Hematopoietic multipotent progenitor cell treated with erythropoietin and hydrocortisone succinate and interleukin-3 and kit ligand, for 8 days (in vitro differentiated cells): Measurements from ENCODE around the gene GRIK5.

Experiments used
- DNase-seq: peaks from one replicate; pipeline ENCODE4 v3.0.0-alpha.2; 2015

The GRIK5 gene

DNA sequence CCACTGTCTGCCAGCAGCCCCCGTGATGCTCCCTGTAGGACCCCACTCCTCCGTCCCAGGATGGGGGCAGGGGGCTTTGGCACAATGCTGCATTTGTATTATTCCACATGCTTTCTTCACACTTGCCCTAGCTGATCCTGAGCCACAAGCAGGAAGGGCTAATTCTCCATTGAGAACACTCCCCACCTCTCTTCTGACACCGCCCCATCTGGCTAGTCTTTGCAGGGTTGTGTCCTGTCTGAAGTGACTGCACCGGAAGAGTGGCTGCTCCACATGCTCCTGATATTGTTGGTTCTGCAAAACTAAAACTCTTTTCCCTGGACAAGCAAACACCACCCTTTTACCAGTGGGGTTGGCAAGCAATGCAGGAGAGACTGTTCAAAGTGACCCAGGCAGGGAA lies 23.9 kb upstream of the GRIK5 start:
- no peak for DNase-seq

- DNase-seq = no peak
These were observed 23.5 kb upstream of the GRIK5 start for GRCh38 chr19:42093505-42093904.

DNA sequence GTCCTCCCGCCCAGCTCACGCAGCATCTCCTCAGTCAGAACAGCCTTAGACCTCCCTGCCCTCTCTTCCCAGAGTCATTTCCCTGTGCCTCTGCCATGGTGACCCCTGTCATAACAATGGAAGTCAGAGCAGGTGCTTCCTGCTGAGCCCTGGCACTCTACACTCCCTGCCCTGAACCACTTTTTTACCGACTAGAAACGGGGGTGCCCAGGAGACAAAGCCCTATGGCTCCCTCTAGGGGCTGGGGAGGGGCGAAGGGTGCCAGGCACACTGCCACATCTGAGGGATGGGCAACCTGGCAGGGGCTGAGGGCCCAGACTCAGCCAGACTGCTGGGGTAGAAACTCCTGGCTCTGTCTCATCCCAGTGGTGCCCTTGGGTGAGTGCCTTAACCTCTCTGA lies 22.3 kb upstream of the GRIK5 start:
- DNase-seq = peak; percentile 70

DNA sequence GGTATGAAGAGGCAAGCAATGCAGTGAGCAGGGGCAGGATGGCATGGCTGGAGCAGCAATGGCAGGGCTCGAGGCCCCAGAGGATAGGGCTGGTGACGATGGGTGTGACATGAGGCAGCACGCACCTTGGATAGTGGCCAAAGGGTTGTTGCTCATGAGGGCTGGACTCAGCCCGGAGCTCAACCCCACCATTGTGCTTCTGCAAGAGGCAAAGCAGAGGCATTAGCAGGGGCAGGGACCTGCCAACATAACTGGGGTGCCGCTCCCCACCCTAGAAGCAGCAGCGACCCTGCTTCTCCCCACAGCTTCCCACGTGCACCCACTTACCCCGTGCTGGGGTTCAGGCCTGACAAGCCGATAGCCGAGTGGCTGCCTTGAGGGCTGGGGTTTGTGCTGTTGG lies 21.7 kb upstream of the GRIK5 start:
- DNase-seq = peak; percentile 81

GRCh38 chr19:42091300-42091699 lies 21.3 kb upstream of the GRIK5 start:
- DNase-seq = no peak

- DNase-seq = no peak
These were observed 20.7 kb upstream of the GRIK5 start for GRCh38 chr19:42090672-42091071.

GRCh38 chr19:42089772-42090171 lies 19.8 kb upstream of the GRIK5 start:
- no peak for DNase-seq

DNA sequence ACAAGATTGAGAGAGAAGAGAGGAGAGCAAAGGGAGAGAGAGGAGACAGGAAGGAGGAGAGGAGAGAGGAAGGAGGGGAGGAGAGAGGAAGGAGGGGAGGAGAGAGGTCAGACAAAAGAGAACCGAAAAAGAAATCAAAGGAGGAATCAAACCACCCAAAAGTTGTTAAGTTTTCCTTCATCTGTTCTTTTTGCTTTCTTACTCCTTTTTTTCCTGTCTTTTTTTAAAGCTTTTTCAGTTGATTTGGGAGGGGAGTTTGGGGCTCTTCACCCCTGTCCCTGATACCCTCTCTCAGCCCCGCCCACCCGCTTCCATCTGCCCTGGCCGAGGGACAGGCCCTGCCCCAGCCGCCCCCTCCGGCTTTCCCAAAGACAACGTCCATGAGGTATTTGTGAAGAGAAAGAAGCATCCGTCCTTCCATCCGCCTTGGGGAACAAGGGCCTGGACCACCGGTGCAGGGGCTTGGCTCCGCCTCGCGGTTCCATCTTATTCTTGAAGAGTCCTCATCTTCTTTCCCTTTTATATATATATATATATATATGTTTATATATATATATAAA lies 19.3 kb upstream of the GRIK5 start:
- no peak for DNase-seq

- DNase-seq = no peak
These were observed 18.6 kb upstream of the GRIK5 start for GRCh38 chr19:42088471-42089190.

GRCh38 chr19:42086770-42087550 lies 17.0 kb upstream of the GRIK5 start:
- no peak for DNase-seq

GRCh38 chr19:42086188-42086736 lies 16.3 kb upstream of the GRIK5 start:
- DNase-seq = no peak

- DNase-seq = no peak
These were observed 13.5 kb upstream of the GRIK5 start for GRCh38 chr19:42083537-42083936.

- peak; percentile 46 for DNase-seq
These were observed 11.7 kb upstream of the GRIK5 start for GRCh38 chr19:42081584-42082203.

DNA sequence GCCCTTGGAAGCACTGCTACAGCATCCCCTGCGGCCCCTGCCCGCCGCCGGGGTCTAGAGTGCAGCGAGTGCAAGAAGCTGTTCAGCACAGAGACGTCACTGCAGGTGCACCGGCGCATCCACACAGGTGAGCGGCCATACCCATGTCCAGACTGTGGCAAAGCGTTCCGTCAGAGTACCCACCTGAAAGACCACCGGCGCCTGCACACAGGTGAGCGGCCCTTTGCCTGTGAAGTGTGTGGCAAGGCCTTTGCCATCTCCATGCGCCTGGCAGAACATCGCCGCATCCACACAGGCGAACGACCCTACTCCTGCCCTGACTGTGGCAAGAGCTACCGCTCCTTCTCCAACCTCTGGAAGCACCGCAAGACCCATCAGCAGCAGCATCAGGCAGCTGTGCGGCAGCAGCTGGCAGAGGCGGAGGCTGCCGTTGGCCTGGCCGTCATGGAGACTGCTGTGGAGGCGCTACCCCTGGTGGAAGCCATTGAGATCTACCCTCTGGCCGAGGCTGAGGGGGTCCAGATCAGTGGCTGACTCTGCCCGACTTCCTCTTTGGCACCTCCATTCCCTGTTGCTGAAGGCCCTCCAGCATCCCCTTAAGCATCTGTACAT lies 10.9 kb upstream of the GRIK5 start:
- no peak for DNase-seq

GRCh38 chr19:42079886-42080763 lies 10.1 kb upstream of the GRIK5 start:
- no peak for DNase-seq

GRCh38 chr19:42079276-42079669 lies 9.3 kb upstream of the GRIK5 start:
- no peak for DNase-seq

DNA sequence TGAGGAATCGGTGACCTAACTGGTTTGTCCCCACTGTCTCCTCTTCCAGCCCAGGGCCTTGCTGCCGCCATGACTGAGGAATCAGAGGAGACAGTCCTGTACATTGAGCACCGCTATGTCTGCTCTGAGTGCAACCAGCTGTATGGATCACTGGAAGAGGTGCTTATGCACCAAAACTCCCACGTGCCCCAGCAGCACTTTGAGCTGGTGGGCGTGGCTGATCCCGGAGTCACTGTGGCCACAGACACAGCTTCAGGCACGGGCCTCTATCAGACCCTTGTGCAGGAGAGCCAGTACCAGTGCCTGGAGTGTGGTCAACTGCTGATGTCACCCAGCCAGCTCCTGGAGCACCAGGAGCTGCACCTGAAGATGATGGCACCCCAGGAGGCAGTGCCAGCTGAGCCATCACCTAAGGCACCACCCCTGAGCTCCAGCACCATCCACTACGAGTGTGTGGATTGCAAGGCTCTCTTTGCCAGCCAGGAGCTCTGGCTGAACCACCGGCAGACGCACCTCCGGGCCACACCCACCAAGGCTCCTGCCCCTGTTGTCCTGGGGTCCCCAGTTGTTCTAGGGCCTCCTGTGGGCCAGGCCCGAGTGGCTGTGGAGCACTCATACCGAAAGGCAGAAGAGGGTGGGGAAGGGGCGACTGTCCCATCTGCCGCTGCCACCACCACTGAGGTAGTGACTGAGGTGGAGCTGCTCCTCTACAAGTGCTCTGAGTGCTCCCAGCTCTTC lies 8.7 kb upstream of the GRIK5 start:
- no peak for DNase-seq

DNA sequence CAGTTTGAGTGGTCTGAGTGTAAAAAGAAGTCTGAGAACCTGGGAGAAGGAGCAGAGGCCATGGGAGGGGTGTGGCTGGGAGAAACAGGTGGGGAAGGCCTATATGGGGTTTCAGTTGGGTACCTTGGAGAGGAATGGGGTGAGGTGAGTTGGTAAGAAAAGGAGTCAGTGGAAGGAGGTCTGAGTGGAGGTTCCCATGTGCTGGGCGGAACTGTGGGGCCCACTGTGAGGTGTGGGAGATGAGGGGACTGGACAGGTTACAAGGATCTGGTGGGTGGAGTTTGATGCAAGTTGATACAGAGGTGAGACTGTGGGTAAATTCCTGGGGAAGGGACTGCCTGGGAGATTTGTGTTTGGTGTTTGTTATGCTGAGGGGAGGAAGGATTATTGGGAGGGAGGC lies 8.1 kb upstream of the GRIK5 start:
- no peak for DNase-seq

DNA sequence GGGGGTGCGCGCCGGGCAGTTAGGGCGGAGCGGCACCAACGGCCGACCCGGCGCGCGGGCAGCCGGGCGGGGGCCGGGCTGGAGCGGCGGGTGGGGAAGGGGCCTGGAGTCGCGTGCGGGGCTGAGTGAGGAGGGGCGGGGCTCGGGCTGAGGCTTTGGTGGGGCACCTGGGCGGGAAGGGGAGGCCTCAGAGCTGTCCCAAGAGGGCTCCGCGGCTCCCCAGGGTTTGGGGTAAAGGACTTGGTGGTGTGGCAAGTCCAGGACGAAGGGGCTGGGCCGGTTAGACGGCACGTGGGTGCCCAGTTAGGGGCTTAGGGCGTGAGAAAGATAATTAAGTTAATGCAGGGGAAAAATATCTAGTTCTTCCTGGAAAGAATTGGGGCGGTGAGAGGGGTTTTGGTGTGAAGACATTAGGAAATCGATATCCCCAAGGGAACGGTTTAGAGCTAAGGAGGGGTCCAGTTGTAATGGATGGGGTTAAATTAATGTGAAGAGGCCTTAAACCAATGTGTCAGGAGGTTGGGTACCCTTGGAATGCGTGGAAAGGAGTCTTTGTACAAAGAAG lies 6.5 kb upstream of the GRIK5 start:
- peak; percentile 41 for DNase-seq

- DNase-seq = peak; percentile 100
These were observed 5.8 kb upstream of the GRIK5 start, which contains the start of gene ZNF574 for GRCh38 chr19:42075616-42076379. Gene ZNF574 (plus strand): TSS chr19:42076166. CDS start chr19:42078607, 2,441 bp downstream.
